HEK293 (cell line): ENCODE measurements around the gene CNTNAP1.

Experiments used
- IKZF3 ChIP-seq: fragments of 450-650 bp; IDR thresholded peaks from 2 replicates; pipeline ENCODE4 v1.5.0; 2018; ENCODE audit warnings: missing biosample characterization, mild to moderate bottlenecking, missing genetic modification characterization, moderate library complexity
- MYNN ChIP-seq: fragments of 450-650 bp; formaldehyde crosslinking; IDR thresholded peaks from 2 replicates; pipeline ENCODE4 v1.5.1; 2016; ENCODE audit warnings: missing biosample characterization, missing genetic modification characterization, borderline replicate concordance
- MZF1 ChIP-seq: fragments of 450-650 bp; formaldehyde crosslinking; IDR thresholded peaks from 2 replicates; pipeline ENCODE4 v1.5.1; 2017; ENCODE audit warnings: missing biosample characterization, missing genetic modification characterization, borderline replicate concordance
- SP7 ChIP-seq: fragments of 450-650 bp; formaldehyde crosslinking; IDR thresholded peaks from 2 replicates; pipeline ENCODE4 v1.5.1; 2016; ENCODE audit warnings: missing biosample characterization, missing genetic modification characterization
- TCF7L2 ChIP-seq: IDR thresholded peaks from 2 replicates; pipeline ENCODE4 v1.6.1; 2011; ENCODE audit warnings: low read depth, mild to moderate bottlenecking, inconsistent platforms, low read length, moderate library complexity, borderline replicate concordance
- ZBTB17 ChIP-seq: fragments of 450-650 bp; formaldehyde crosslinking; IDR thresholded peaks from 2 replicates; pipeline ENCODE4 v1.5.1; 2016; ENCODE audit warnings: missing biosample characterization, missing genetic modification characterization
- ZBTB21 ChIP-seq: fragments of 450-650 bp; formaldehyde crosslinking; IDR thresholded peaks from 2 replicates; pipeline ENCODE4 v1.5.1; 2017; ENCODE audit warnings: missing biosample characterization, missing genetic modification characterization
- ZBTB7A ChIP-seq: fragments of 450-650 bp; formaldehyde crosslinking; IDR thresholded peaks from 2 replicates; pipeline ENCODE4 v1.5.1; 2016; ENCODE audit warnings: low read depth, missing biosample characterization, missing genetic modification characterization
- ZFP37 ChIP-seq: fragments of 450-650 bp; formaldehyde crosslinking; IDR thresholded peaks from 2 replicates; pipeline ENCODE4 v1.5.1; 2016; ENCODE audit warnings: missing biosample characterization, missing genetic modification characterization
- ZIC2 ChIP-seq: fragments of 450-650 bp; formaldehyde crosslinking; IDR thresholded peaks from 2 replicates; pipeline ENCODE4 v1.5.1; 2016; ENCODE audit warnings: missing biosample characterization, missing genetic modification characterization
- ZNF10 ChIP-seq: fragments of 450-650 bp; formaldehyde crosslinking; IDR thresholded peaks from 2 replicates; pipeline ENCODE4 v1.5.1; 2017; ENCODE audit warnings: missing biosample characterization, missing genetic modification characterization
- ZNF184 ChIP-seq: fragments of 450-650 bp; IDR thresholded peaks from 2 replicates; pipeline ENCODE4 v1.5.1; 2018; ENCODE audit warnings: missing biosample characterization, mild to moderate bottlenecking, missing genetic modification characterization
- ZNF19 ChIP-seq: fragments of 450-650 bp; formaldehyde crosslinking; IDR thresholded peaks from 2 replicates; pipeline ENCODE4; 2016; ENCODE audit warnings: missing biosample characterization, missing genetic modification characterization, low read depth
- ZNF221 ChIP-seq: fragments of 450-650 bp; formaldehyde crosslinking; IDR thresholded peaks from 2 replicates; pipeline ENCODE4 v1.5.1; 2017; ENCODE audit warnings: missing biosample characterization, missing genetic modification characterization, borderline replicate concordance
- ZNF350 ChIP-seq: fragments of 450-650 bp; formaldehyde crosslinking; IDR thresholded peaks from 2 replicates; pipeline ENCODE4 v1.5.0; 2017; ENCODE audit warnings: missing biosample characterization, mild to moderate bottlenecking, missing genetic modification characterization
- ZNF37A ChIP-seq: fragments of 450-650 bp; IDR thresholded peaks from 2 replicates; pipeline ENCODE4 v1.5.1; 2018; ENCODE audit warnings: missing biosample characterization, missing genetic modification characterization
- ZNF394 ChIP-seq: fragments of 450-650 bp; formaldehyde crosslinking; IDR thresholded peaks from 2 replicates; pipeline ENCODE4 v1.5.1; 2016; ENCODE audit warnings: missing biosample characterization, missing genetic modification characterization, mild to moderate bottlenecking, moderate library complexity, borderline replicate concordance
- ZNF433 ChIP-seq: fragments of 450-650 bp; formaldehyde crosslinking; IDR thresholded peaks from 2 replicates; pipeline ENCODE4 v1.5.1; 2016; ENCODE audit warnings: missing biosample characterization, missing genetic modification characterization, low read depth
- ZNF530 ChIP-seq: fragments of 450-650 bp; formaldehyde crosslinking; IDR thresholded peaks from 2 replicates; pipeline ENCODE4 v1.5.1; 2016; ENCODE audit warnings: low read depth, missing biosample characterization, missing genetic modification characterization
- ZNF561 ChIP-seq: fragments of 450-650 bp; IDR thresholded peaks from 2 replicates; pipeline ENCODE4 v1.5.1; 2018; ENCODE audit warnings: missing biosample characterization, missing genetic modification characterization, borderline replicate concordance
- ZNF596 ChIP-seq: fragments of 450-650 bp; IDR thresholded peaks from 2 replicates; pipeline ENCODE4 v1.5.0; 2018; ENCODE audit warnings: missing biosample characterization, mild to moderate bottlenecking, missing genetic modification characterization, moderate library complexity
- ZNF610 ChIP-seq: fragments of 450-650 bp; formaldehyde crosslinking; IDR thresholded peaks from 2 replicates; pipeline ENCODE4 v1.5.1; 2016; ENCODE audit warnings: missing biosample characterization, missing genetic modification characterization, borderline replicate concordance
- ZNF792 ChIP-seq: fragments of 450-650 bp; formaldehyde crosslinking; IDR thresholded peaks from 2 replicates; pipeline ENCODE4 v1.5.1; 2016; ENCODE audit warnings: missing biosample characterization, missing genetic modification characterization
- ZSCAN30 ChIP-seq: fragments of 450-650 bp; IDR thresholded peaks from 2 replicates; pipeline ENCODE4 v1.5.1; 2018; ENCODE audit warnings: missing biosample characterization, mild to moderate bottlenecking, missing genetic modification characterization, moderate library complexity
- TF ChIP-seq, protein P1 (sequence below): fragments of 450-650 bp; formaldehyde crosslinking; IDR thresholded peaks from 2 replicates; pipeline ENCODE4 v1.5.1; 2017; ENCODE audit warnings: missing biosample characterization, missing genetic modification characterization
- TF ChIP-seq, protein P2 (sequence below): fragments of 450-650 bp; formaldehyde crosslinking; IDR thresholded peaks from 2 replicates; pipeline ENCODE4 v1.5.1; 2016; ENCODE audit warnings: missing biosample characterization, missing genetic modification characterization
- TF ChIP-seq, protein P3 (sequence below): fragments of 450-650 bp; formaldehyde crosslinking; IDR thresholded peaks from 2 replicates; pipeline ENCODE4 v1.5.1; 2017; ENCODE audit warnings: missing biosample characterization, missing genetic modification characterization
- TF ChIP-seq, protein P4 (sequence below): fragments of 450-650 bp; IDR thresholded peaks from 2 replicates; pipeline ENCODE4 v1.5.1; 2018; ENCODE audit warnings: missing biosample characterization, missing genetic modification characterization
- TF ChIP-seq, protein P5 (sequence below): fragments of 450-650 bp; formaldehyde crosslinking; IDR thresholded peaks from 2 replicates; pipeline ENCODE4 v1.5.0; 2017; ENCODE audit warnings: missing biosample characterization, missing genetic modification characterization, borderline replicate concordance

The CNTNAP1 gene

DNA sequence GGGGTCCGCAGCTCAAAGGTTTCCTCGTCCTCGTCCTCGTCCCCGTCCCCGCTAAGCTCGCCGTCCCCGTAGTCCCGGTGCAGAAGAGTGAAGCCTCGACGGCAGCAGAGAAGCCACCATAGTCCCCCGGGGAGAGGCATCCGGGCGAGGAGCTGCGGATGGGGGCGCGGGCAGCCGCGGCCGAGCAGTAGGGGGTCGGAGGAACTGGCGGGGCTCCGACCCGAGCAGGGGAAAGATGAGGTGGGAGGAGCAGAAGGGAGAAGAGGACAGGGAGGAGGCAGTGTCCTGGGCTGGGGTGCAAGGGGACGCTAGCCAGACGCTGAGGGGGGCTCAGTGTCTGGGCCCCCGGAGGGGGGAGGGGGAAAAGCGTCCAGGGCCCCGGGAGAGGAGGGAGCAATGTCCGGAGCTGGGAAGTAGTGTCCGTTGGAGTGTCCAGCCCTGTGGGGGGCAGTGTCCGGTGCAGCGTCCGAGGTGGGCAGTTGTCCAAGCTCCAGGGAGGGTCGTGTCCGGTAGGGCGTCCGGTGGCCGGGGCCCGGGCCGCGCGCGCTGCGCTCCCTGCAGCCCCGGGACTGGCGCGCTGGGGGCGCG is 5.8 kb upstream of the CNTNAP1 start, which contains the start of gene PLEKHH3 (continued):
- TF ChIP-seq ZNF394 (peak; percentile 67; the same call in 1 of the 2 replicates), TCF7L2 (no peak), ZNF610 (peak; percentile 52; the same call in 1 of the 2 replicates), ZNF792 (tag by site-specific recombination) (peak; percentile 47; the same call in 1 of the 2 replicates), ZNF37A (tag by site-specific recombination) (no peak), ZNF433 (tag by site-specific recombination) (no peak), ZFP37 (tag by site-specific recombination) (peak; percentile 63; the same call in 1 of the 2 replicates), ZNF10 (tag by site-specific recombination) (no peak), ZNF221 (tag by site-specific recombination) (no peak), ZSCAN30 (0 out of 2 replicates have a peak, but pooled peaks have one; percentile 38), ZNF184 (no peak), ZBTB21 (peak; percentile 32; the same call in 1 of the 2 replicates), ZNF530 (tag by site-specific recombination) (no peak), ZBTB17 (peak; percentile 65; the same call in 1 of the 2 replicates), ZNF561 (tag by site-specific recombination) (peak; percentile 36; the same call in 1 of the 2 replicates), MZF1 (tag by site-specific recombination) (peak; percentile 13; the same call in 1 of the 2 replicates), MYNN (tag by site-specific recombination) (no peak), IKZF3 (tag by site-specific recombination) (peak; percentile 73; the same call in 1 of the 2 replicates), ZNF596 (no peak), ZIC2 (tag by site-specific recombination) (peak; percentile 98), SP7 (tag by site-specific recombination) (peak; percentile 29), ZNF350 (tag by site-specific recombination) (no peak), ZNF19 (tag by site-specific recombination) (no peak), ZBTB7A (tag by site-specific recombination) (peak; percentile 99)
- TF ChIP-seq, protein P1, sequence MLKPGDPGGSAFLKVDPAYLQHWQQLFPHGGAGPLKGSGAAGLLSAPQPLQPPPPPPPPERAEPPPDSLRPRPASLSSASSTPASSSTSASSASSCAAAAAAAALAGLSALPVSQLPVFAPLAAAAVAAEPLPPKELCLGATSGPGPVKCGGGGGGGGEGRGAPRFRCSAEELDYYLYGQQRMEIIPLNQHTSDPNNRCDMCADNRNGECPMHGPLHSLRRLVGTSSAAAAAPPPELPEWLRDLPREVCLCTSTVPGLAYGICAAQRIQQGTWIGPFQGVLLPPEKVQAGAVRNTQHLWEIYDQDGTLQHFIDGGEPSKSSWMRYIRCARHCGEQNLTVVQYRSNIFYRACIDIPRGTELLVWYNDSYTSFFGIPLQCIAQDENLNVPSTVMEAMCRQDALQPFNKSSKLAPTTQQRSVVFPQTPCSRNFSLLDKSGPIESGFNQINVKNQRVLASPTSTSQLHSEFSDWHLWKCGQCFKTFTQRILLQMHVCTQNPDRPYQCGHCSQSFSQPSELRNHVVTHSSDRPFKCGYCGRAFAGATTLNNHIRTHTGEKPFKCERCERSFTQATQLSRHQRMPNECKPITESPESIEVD (tag by site-specific recombination): no peak
- TF ChIP-seq, protein P2, sequence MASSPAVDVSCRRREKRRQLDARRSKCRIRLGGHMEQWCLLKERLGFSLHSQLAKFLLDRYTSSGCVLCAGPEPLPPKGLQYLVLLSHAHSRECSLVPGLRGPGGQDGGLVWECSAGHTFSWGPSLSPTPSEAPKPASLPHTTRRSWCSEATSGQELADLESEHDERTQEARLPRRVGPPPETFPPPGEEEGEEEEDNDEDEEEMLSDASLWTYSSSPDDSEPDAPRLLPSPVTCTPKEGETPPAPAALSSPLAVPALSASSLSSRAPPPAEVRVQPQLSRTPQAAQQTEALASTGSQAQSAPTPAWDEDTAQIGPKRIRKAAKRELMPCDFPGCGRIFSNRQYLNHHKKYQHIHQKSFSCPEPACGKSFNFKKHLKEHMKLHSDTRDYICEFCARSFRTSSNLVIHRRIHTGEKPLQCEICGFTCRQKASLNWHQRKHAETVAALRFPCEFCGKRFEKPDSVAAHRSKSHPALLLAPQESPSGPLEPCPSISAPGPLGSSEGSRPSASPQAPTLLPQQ (tag by site-specific recombination): peak; percentile 73
- TF ChIP-seq, protein P3, sequence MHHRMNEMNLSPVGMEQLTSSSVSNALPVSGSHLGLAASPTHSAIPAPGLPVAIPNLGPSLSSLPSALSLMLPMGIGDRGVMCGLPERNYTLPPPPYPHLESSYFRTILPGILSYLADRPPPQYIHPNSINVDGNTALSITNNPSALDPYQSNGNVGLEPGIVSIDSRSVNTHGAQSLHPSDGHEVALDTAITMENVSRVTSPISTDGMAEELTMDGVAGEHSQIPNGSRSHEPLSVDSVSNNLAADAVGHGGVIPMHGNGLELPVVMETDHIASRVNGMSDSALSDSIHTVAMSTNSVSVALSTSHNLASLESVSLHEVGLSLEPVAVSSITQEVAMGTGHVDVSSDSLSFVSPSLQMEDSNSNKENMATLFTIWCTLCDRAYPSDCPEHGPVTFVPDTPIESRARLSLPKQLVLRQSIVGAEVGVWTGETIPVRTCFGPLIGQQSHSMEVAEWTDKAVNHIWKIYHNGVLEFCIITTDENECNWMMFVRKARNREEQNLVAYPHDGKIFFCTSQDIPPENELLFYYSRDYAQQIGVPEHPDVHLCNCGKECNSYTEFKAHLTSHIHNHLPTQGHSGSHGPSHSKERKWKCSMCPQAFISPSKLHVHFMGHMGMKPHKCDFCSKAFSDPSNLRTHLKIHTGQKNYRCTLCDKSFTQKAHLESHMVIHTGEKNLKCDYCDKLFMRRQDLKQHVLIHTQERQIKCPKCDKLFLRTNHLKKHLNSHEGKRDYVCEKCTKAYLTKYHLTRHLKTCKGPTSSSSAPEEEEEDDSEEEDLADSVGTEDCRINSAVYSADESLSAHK (tag by site-specific recombination): 0 out of 2 replicates have a peak, but pooled peaks have one; percentile 7
- TF ChIP-seq, protein P4, sequence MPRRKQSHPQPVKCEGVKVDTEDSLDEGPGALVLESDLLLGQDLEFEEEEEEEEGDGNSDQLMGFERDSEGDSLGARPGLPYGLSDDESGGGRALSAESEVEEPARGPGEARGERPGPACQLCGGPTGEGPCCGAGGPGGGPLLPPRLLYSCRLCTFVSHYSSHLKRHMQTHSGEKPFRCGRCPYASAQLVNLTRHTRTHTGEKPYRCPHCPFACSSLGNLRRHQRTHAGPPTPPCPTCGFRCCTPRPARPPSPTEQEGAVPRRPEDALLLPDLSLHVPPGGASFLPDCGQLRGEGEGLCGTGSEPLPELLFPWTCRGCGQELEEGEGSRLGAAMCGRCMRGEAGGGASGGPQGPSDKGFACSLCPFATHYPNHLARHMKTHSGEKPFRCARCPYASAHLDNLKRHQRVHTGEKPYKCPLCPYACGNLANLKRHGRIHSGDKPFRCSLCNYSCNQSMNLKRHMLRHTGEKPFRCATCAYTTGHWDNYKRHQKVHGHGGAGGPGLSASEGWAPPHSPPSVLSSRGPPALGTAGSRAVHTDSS (tag by site-specific recombination): no peak
- TF ChIP-seq, protein P5, sequence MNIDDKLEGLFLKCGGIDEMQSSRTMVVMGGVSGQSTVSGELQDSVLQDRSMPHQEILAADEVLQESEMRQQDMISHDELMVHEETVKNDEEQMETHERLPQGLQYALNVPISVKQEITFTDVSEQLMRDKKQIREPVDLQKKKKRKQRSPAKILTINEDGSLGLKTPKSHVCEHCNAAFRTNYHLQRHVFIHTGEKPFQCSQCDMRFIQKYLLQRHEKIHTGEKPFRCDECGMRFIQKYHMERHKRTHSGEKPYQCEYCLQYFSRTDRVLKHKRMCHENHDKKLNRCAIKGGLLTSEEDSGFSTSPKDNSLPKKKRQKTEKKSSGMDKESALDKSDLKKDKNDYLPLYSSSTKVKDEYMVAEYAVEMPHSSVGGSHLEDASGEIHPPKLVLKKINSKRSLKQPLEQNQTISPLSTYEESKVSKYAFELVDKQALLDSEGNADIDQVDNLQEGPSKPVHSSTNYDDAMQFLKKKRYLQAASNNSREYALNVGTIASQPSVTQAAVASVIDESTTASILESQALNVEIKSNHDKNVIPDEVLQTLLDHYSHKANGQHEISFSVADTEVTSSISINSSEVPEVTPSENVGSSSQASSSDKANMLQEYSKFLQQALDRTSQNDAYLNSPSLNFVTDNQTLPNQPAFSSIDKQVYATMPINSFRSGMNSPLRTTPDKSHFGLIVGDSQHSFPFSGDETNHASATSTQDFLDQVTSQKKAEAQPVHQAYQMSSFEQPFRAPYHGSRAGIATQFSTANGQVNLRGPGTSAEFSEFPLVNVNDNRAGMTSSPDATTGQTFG (tag by site-specific recombination): no peak
